ENCODE data around the gene NACA. TPM values are rescaled to one million over a fixed set of nuclear protein-coding genes. Genes with fewer than 3 reads are reported as not detected.
"Not testable (repeated sequence)": the region's sequence is repeated elsewhere in the genome, so short reads cannot be mapped to it uniquely, and the experiment has no call there.

Gene NACA
- total RNA-seq, 1 donor from 2014 or later, result 680 TPM

GRCh38 chr12:56753566-56753965 is 28.5 kb upstream of the NACA start:
- FAIRE-seq (no peak), DNase-seq (ENCODE audit: low read depth) (no peak)
- H3K79me2 ChIP-seq (ENCODE audit: insufficient read depth, low read length), result no peaks in the 10 kb centered on the region
- peaks cover 5% of the 10 kb centered on the region for H3K4me1 Mint-ChIP-seq (ENCODE audit: low read depth, unreplicated experiment)
- no peak overlapping the region for H2AFZ ChIP-seq (ENCODE audit: low read depth, low read length)
- H3K36me3 ChIP-seq (ENCODE audit: insufficient read depth, low read length), result no peaks in the 10 kb centered on the region
- H3K4me3 ChIP-seq (ENCODE audit: insufficient read depth, low read depth, low read length), result no peak overlapping the region
- H3K27ac ChIP-seq (ENCODE audit: low read depth, low read length), result no peak overlapping the region
- no peak overlapping the region for H3K9ac ChIP-seq (ENCODE audit: low read length)
- H3K4me3 Mint-ChIP-seq (ENCODE audit: unreplicated experiment), result peak overlapping the region; percentile 69
- H3K36me3 Mint-ChIP-seq (ENCODE audit: low read depth, unreplicated experiment), result no peaks in the 10 kb centered on the region
- H3K4me1 ChIP-seq (ENCODE audit: insufficient read depth, low read length), result no peaks in the 10 kb centered on the region
- H3K27ac Mint-ChIP-seq (ENCODE audit: unreplicated experiment), result no peak overlapping the region
- no peaks in the 10 kb centered on the region for H3K27me3 ChIP-seq (ENCODE audit: insufficient read depth, low read length)
- no peaks in the 10 kb centered on the region for H3K27me3 Mint-ChIP-seq (ENCODE audit: low read depth, unreplicated experiment)
- no peaks in the 10 kb centered on the region for H3K9me3 Mint-ChIP-seq (ENCODE audit: unreplicated experiment)
- no peak overlapping the region for H3K4me2 ChIP-seq (ENCODE audit: low read length)
- H3K9me3 ChIP-seq (ENCODE audit: insufficient read depth, low read depth, low read length), result no peaks in the 10 kb centered on the region
- H4K20me1 ChIP-seq (ENCODE audit: insufficient read depth, low read length), result no peaks in the 10 kb centered on the region
- TF ChIP-seq EZH2 (IDR thresholded peaks at IDR 0.05; ENCODE audit: insufficient read depth, low read length) (no peak), CTCF (IDR thresholded peaks at IDR 0.05; ENCODE audit: insufficient read depth, low read depth, low read length) (no peak)

GRCh38 chr12:56751712-56752598 is 26.9 kb upstream of the NACA start, which contains the start of gene PRIM1:
PRIM1 (minus strand) TSS chr12:56752323; CDS start chr12:56752298, 25 bp downstream.
- H3K9me3 ChIP-seq (ENCODE audit: insufficient read depth, low read depth, low read length), result no peaks in the 10 kb centered on the region
- peak within 1 kb of the TSS; percentile 96 for H3K4me3 Mint-ChIP-seq (ENCODE audit: unreplicated experiment)
- peak within 1 kb of the TSS; percentile 100 for H2AFZ ChIP-seq (ENCODE audit: low read depth, low read length)
- no peaks in the 10 kb centered on the region for H3K4me1 ChIP-seq (ENCODE audit: insufficient read depth, low read length)
- H3K79me2 ChIP-seq (ENCODE audit: insufficient read depth, low read length), result no peaks in the 10 kb centered on the region
- no peaks in the 10 kb centered on the region for H3K27me3 ChIP-seq (ENCODE audit: insufficient read depth, low read length)
- no peaks in the 10 kb centered on the region for H3K36me3 ChIP-seq (ENCODE audit: insufficient read depth, low read length)
- no peaks in the 10 kb centered on the region for H3K27me3 Mint-ChIP-seq (ENCODE audit: low read depth, unreplicated experiment)
- no peaks in the 10 kb centered on the region for H3K36me3 Mint-ChIP-seq (ENCODE audit: low read depth, unreplicated experiment)
- H3K9me3 Mint-ChIP-seq (ENCODE audit: unreplicated experiment), result no peaks in the 10 kb centered on the region
- no peak for FAIRE-seq
- H3K9ac ChIP-seq (ENCODE audit: low read length), result peak within 1 kb of the TSS; percentile 92
- no peaks in the 10 kb centered on the region for H4K20me1 ChIP-seq (ENCODE audit: insufficient read depth, low read length)
- TF ChIP-seq CTCF (IDR thresholded peaks at IDR 0.05; ENCODE audit: insufficient read depth, low read depth, low read length) (no peak), EZH2 (IDR thresholded peaks at IDR 0.05; ENCODE audit: insufficient read depth, low read length) (no peak)
- DNase-seq (ENCODE audit: low read depth), result peak; percentile 42
- peak within 1 kb of the TSS; percentile 66 for H3K27ac Mint-ChIP-seq (ENCODE audit: unreplicated experiment)
- peak within 1 kb of the TSS; percentile 86 for H3K27ac ChIP-seq (ENCODE audit: low read depth, low read length)
- H3K4me1 Mint-ChIP-seq (ENCODE audit: low read depth, unreplicated experiment), result peaks cover 4% of the 10 kb centered on the region
- H3K4me2 ChIP-seq (ENCODE audit: low read length), result peak within 1 kb of the TSS; percentile 86
- peak within 1 kb of the TSS; percentile 98 for H3K4me3 ChIP-seq (ENCODE audit: insufficient read depth, low read depth, low read length)

GRCh38 chr12:56750596-56750995 is 25.5 kb upstream of the NACA start:
- H3K4me2 ChIP-seq (ENCODE audit: low read length), result peak overlapping the region; percentile 86
- H3K27ac Mint-ChIP-seq (ENCODE audit: unreplicated experiment); H3K9me3 ChIP-seq (ENCODE audit: insufficient read depth, low read depth, low read length); H3K4me3 ChIP-seq (ENCODE audit: insufficient read depth, low read depth, low read length); H3K36me3 ChIP-seq (ENCODE audit: insufficient read depth, low read length); H3K27me3 Mint-ChIP-seq (ENCODE audit: low read depth, unreplicated experiment); H3K4me1 ChIP-seq (ENCODE audit: insufficient read depth, low read length); H3K27me3 ChIP-seq (ENCODE audit: insufficient read depth, low read length); H3K27ac ChIP-seq (ENCODE audit: low read depth, low read length); H3K4me3 Mint-ChIP-seq (ENCODE audit: unreplicated experiment); H3K79me2 ChIP-seq (ENCODE audit: insufficient read depth, low read length); H3K9me3 Mint-ChIP-seq (ENCODE audit: unreplicated experiment); H3K4me1 Mint-ChIP-seq (ENCODE audit: low read depth, unreplicated experiment); H2AFZ ChIP-seq (ENCODE audit: low read depth, low read length); H3K9ac ChIP-seq (ENCODE audit: low read length); FAIRE-seq; DNase-seq (ENCODE audit: low read depth); H3K36me3 Mint-ChIP-seq (ENCODE audit: low read depth, unreplicated experiment); H4K20me1 ChIP-seq (ENCODE audit: insufficient read depth, low read length): not testable (repeated sequence)

All from astrocyte (in vitro differentiated cells and primary cell).